ENCODE data around the gene KCTD7. TPM values are rescaled to one million over a fixed set of nuclear protein-coding genes. Genes with fewer than 3 reads are reported as not detected.

KCTD7 gene
- total RNA-seq, 1 donor from 2014 or later: 14.6 TPM

- no peak for TF ChIP-seq CTCF (IDR thresholded peaks at IDR 0.05; ENCODE audit: unreplicated experiment)
- DNase-seq (ENCODE audit: low spot score): no peak
- Mint-ChIP-seq H3K27me3 (ENCODE audit: unreplicated experiment) (peaks cover 4% of the 10 kb centered on the region), H3K4me1 (ENCODE audit: unreplicated experiment) (peaks cover 9% of the 10 kb centered on the region), H3K9me3 (ENCODE audit: unreplicated experiment) (no peaks in the 10 kb centered on the region), H3K4me3 (ENCODE audit: unreplicated experiment) (peak overlapping the region; percentile 56), H3K36me3 (ENCODE audit: low read depth, unreplicated experiment) (peaks cover 33% of the 10 kb centered on the region), H3K27ac (ENCODE audit: unreplicated experiment) (no peak overlapping the region)
Observed at GRCh38 chr7:66638309-66639099, 9.8 kb downstream of the KCTD7 start.

DNA sequence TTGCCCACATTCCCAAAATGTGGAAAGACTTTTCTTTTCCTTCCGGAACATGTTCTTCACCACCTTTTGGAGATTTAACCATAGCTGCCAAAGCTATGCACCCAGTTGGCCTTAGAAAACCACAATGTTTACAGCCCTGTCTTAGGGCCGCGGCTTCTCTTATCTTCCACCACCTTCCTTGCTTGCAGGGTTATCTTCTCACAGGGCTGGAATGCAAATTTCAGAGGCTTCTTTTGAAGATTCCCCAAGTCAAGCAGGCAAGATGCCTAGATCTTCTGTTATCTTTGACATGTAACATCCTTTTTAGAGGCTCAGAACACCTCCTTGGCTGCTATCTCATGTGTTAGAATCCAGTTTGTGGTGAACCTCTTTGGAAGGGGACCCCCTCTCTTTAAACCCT, 11.1 kb downstream of the KCTD7 start:
- Mint-ChIP-seq H3K4me3 (ENCODE audit: unreplicated experiment) (no peak overlapping the region), H3K4me1 (ENCODE audit: unreplicated experiment) (peaks cover 9% of the 10 kb centered on the region), H3K27ac (ENCODE audit: unreplicated experiment) (no peak overlapping the region), H3K36me3 (ENCODE audit: low read depth, unreplicated experiment) (peaks cover 31% of the 10 kb centered on the region), H3K9me3 (ENCODE audit: unreplicated experiment) (no peaks in the 10 kb centered on the region), H3K27me3 (ENCODE audit: unreplicated experiment) (peaks cover 4% of the 10 kb centered on the region)
- DNase-seq (ENCODE audit: low spot score): no peak
- TF ChIP-seq CTCF (IDR thresholded peaks at IDR 0.05; ENCODE audit: unreplicated experiment): no peak

DNA sequence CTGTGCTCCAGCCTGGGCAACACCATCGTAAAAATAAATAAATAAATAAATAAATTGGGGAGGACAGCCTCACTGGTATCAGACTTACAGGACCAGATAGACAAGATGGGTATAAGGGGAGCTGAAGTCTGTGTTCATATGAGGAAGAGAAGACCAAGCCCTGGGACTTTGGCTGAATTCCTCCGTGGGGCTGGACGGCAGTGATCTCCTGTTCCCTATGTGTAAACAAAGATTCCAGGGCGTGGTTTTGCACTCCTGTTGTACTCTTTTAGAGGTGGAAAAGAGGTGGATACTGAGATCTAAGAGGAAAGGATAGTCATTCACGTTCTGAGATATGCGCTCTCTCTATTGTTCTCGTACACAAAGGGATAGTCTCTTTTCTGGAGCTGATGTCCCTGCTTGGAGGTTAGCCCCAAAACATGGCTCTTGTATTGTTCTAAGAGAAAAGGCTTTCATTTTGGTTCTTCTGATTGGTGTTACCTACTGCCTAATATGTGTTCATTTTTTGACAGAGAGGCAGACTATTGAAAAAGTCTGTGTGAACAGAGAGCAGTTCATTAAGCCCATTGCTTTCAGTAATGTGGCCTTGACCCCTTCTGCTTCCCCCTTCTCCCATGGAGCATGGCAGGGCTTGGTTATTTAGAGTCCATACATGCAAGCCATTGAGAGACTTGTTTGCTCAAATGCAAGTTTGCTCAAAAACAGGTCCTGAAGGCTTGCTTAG, 12.3 kb downstream of the KCTD7 start:
- H3K4me1 Mint-ChIP-seq (ENCODE audit: unreplicated experiment): peaks cover 9% of the 10 kb centered on the region
- H3K36me3 Mint-ChIP-seq (ENCODE audit: low read depth, unreplicated experiment): peaks cover 37% of the 10 kb centered on the region
- no peak for DNase-seq (ENCODE audit: low spot score)
- TF ChIP-seq CTCF (IDR thresholded peaks at IDR 0.05; ENCODE audit: unreplicated experiment): no peak
- H3K27ac Mint-ChIP-seq (ENCODE audit: unreplicated experiment): no peak overlapping the region
- H3K27me3 Mint-ChIP-seq (ENCODE audit: unreplicated experiment): peaks cover 4% of the 10 kb centered on the region
- no peaks in the 10 kb centered on the region for H3K9me3 Mint-ChIP-seq (ENCODE audit: unreplicated experiment)
- H3K4me3 Mint-ChIP-seq (ENCODE audit: unreplicated experiment): no peak overlapping the region

DNA sequence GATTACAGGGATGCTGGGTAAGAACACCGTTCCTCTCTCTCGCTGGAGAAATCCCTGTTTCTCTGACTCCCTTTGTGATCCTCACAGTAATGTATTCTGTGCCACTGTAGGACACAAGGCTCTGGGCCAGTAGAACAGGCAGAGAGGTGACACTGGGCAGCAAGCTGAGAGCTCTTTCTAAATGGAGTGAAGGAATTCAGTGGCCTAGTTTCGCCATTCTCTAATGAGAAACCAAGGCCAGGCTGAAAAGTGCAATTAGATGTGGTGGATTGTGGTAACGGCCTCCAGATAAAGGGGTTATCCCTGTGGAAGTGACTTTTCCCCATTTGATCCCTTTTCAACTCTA, 12.8 kb downstream of the KCTD7 start:
- Mint-ChIP-seq H3K4me3 (ENCODE audit: unreplicated experiment) (no peak overlapping the region), H3K36me3 (ENCODE audit: low read depth, unreplicated experiment) (peaks cover 37% of the 10 kb centered on the region), H3K9me3 (ENCODE audit: unreplicated experiment) (no peaks in the 10 kb centered on the region), H3K27ac (ENCODE audit: unreplicated experiment) (no peak overlapping the region), H3K4me1 (ENCODE audit: unreplicated experiment) (peaks cover 9% of the 10 kb centered on the region), H3K27me3 (ENCODE audit: unreplicated experiment) (peaks cover 4% of the 10 kb centered on the region)
- TF ChIP-seq CTCF (IDR thresholded peaks at IDR 0.05; ENCODE audit: unreplicated experiment): no peak
- no peak for DNase-seq (ENCODE audit: low spot score)

- Mint-ChIP-seq H3K4me3 (ENCODE audit: unreplicated experiment) (no peak overlapping the region), H3K27me3 (ENCODE audit: unreplicated experiment) (peaks cover 4% of the 10 kb centered on the region), H3K36me3 (ENCODE audit: low read depth, unreplicated experiment) (peaks cover 41% of the 10 kb centered on the region), H3K27ac (ENCODE audit: unreplicated experiment) (no peak overlapping the region), H3K9me3 (ENCODE audit: unreplicated experiment) (no peaks in the 10 kb centered on the region), H3K4me1 (ENCODE audit: unreplicated experiment) (peaks cover 9% of the 10 kb centered on the region)
- no peak for DNase-seq (ENCODE audit: low spot score)
- TF ChIP-seq CTCF (IDR thresholded peaks at IDR 0.05; ENCODE audit: unreplicated experiment): no peak
Observed at GRCh38 chr7:66642186-66642585, 13.5 kb downstream of the KCTD7 start.

All from endothelial cell (in vitro differentiated cells).